Stimulated activated CD4-positive, alpha-beta T cell treated with anti-CD3 and anti-CD28 coated beads, TNF-alpha, amount 100 ng/mL, for 4 hours (primary cell): ENCODE measurements around the gene USP14.
"Not testable (repeated sequence)": the region's sequence is repeated elsewhere in the genome, so short reads cannot be mapped to it uniquely, and the experiment has no call there.

Experiments
- DNase-seq, 3 experiments: peaks; one replicate each; pipeline ENCODE4 v3.0.0-alpha.2; 2020; ENCODE audit warnings: low read depth in 3 of 3

Gene USP14

DNA sequence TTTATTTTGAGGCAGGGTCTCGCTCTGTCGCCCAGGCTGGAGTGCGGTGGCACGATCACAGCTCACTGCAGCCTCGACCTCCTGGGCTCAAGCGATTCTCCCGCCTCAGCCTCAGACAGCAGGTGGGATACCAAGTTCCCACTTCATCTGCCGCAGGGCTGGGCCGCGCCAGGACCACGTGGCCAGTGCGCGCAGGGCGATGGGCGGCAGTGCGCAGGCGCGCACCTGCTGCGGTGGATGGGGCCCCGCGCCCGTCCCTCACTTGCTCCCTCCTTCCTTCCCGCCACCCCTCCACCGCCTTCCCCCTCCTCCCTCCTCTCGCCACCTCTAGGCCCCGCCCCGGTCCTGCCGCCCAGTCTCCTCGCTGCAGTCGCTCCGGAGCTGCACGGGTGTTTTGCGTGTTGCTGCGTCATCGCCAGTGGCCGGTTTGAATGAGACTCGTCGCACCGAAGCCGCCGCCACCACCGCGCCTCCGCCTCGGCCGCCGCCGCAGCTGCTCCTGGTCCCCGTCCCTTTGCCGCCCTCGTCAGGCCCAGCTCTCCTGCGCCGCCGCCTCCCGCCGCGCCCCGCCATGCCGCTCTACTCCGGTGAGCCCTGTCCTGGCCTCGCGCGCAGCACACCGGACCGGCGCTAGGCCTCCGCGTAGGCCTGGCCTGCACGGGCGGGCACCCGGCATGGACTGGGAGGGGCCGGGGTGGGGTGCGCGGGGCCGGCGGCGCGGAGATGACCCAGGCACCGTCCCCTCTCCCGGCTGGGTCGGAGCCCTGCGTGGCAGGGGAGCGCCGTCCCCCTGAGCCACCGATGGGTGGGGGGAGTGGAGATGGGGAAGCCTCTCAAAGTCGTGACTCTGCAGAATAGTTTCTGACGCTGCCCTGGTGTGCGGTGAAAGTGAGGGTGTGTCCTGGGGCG, at the start of gene USP14:
Gene USP14, plus strand, starts transcription at position 430 of the 909 bp plus-strand sequence. Its CDS starts 142 bp downstream, at position 572.
- DNase-seq: peak; percentile 94 to 97 (median 96)

DNA sequence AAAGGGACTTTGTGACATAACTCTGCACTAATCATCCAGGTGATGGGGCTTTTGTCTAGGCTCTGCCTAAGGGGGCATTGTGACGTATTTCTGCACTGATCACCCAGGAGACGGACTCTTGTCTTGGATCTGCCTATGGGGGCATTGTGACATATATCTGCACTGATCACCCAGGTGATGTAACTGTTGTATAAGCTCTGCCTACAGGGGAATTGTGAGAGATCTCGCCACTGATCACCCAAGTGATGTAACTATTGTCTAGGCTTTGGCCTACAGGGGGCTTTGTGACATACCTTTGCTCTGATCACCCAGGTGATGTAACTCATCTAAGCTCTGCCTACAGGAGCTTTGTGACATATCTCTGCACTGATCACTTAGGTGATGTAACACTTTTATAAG, 49.7 kb upstream of the USP14 start:
- not testable (repeated sequence) for DNase-seq

DNA sequence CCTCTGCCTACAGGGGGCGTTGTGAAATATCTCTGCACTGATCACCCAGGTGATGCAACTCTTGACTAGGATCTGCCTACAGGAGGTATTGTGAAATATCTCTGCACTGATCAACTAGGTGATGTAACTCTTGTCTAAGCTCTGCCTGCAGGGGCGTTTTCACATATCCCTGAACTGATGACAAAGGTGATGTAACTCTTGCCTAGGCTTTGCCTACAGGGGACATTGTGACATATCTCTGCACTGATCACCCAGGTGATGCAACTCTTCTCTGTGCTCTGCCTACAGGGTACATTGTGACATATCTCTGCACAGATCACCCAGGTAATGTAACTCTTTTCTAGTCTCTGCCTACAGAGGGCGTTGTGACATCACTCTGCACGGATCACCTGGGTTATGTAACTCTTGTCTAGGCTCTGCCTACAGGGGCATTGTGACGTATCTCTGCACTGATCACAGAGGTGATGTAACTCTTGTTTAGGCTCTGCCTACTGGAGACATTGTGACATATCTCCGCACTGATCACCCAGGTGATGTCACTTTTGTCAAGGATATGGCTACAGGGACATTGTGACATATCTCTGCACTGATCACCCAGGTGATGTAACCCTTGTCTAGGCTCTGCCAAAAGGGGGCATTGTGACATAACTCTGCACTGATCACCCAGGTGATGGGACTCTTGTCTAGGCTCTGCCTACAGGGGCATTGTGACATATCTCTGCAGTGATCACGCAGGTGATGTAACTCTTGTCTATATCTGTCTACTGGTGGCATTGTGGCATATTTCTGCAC, 49.0 kb upstream of the USP14 start:
- DNase-seq: peak in 1 of 3 experiments; percentile 20

DNA sequence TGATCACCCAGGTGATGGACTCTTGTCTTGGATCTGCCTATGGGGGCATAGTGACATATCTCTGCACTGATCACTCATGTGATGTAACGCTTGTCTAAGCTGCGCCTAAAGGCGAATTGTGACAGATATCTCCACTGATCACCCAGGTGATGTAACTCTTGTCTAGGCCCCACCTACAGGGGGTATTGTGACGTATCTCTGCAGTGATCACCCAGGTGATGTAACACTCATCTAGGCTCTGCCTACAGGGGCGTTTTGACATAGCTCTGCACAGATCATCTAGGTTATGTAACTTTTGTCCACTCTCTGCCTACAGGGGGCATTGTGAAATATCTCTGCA, 48.5 kb upstream of the USP14 start:
- not testable (repeated sequence) for DNase-seq

DNA sequence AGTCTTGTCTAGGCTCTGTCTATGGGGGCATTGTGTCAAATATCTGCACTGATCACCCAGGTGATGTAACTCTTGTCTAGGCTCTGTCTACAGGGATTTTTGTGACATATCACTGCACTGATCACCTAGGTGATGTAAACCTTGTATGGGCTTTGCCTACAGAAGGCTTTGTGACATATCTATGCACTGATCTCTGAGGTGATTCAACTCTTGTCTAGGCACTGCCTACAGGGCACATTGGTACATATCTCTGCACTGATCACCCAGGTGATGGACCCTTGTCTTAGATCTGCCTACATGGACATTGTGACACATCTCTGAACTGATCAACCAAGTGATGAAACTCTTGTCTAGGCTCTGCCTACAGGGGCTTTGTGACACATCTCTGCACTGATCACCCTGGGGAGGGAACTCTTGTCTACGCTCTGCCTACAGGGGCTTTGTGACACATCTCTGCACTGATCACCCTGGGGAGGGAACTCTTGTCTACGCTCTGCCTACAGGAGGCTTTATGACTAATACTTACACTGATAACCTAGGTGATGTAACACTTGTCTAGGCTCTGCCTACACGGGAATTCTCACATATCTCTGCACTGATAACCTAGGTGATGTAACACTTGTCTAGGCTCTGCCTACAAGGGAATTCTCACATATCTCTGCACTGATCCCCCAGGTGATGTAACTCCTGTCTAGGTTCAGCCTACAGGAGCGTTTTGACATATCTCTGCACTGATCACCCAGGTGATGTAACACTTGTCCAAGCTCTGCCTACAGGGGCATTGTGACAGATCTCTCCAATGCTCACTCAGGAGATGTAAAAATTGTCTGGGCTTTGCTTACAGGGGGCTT, 47.8 kb upstream of the USP14 start:
- peak in 2 of 3 experiments; percentile 12 to 25 for DNase-seq

DNA sequence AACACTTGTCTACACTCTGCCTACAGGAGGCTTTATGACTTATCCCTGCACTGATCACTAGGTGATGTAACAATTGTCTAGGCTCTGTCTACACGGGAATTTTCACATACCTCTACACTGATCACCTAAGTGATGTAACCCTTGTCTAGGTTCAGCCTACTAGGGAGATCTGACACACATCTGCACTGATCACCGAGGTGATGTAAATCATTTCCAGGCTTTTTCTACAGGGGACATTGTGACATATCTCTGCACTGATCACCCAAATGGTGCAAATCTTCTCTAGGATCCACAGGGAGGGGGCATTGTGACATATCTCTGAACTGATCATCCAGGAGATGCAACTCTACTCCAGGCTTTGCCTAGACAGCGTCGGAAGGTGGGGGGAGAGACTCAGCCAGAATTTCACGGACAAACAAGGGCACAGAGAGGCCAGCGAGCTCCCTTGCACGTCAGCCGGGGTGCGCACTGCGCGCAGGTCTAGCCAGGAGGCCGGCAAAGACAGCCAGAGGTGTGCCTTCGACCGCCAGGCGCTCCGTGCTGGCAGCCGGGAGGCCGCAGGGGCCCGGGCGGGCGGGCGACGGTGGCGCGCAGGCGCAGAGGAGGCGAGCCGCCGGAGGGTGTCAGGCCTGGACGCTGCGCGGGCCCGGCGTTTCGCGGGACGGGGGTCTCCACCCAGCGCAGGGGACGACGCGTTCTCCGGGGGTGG, 46.9 kb upstream of the USP14 start:
- DNase-seq: peak in 2 of 3 experiments; percentile 39 to 42

DNA sequence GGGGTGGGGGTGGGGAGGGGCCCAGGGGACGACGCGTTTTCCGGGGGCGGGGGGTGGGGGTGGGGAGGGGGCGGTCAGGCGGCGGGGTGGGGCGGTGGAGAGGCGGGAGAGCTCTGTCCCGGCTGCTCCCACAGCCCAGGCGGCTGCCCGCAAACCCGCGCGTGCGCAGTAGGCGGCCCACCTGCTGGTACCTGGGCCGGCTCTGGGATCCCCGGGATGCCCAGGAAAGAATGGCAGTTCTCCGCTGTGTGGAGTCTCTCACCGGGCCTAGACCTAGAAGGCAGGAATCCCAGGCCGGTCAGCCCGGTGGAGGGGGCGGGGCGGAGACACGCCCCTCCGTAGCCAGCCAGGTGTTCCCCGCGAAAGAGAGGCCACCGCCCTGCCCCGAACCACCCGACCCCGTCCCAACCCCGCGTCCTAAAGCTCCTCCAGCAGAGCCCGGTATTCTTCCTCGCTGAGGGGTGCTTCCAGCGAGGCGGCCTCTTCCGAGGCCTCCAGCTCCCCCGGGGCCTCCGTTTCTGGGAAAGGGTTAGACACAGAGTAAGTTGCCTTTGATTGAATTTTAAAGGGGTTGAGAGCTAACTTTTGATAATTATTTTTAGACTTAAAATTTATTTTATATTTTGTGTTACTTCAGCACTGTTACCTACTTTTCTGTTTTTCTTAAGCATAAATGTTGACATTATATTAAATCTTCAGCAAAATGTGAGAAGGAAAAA, 46.2 kb upstream of the USP14 start:
- not testable (repeated sequence) for DNase-seq

DNA sequence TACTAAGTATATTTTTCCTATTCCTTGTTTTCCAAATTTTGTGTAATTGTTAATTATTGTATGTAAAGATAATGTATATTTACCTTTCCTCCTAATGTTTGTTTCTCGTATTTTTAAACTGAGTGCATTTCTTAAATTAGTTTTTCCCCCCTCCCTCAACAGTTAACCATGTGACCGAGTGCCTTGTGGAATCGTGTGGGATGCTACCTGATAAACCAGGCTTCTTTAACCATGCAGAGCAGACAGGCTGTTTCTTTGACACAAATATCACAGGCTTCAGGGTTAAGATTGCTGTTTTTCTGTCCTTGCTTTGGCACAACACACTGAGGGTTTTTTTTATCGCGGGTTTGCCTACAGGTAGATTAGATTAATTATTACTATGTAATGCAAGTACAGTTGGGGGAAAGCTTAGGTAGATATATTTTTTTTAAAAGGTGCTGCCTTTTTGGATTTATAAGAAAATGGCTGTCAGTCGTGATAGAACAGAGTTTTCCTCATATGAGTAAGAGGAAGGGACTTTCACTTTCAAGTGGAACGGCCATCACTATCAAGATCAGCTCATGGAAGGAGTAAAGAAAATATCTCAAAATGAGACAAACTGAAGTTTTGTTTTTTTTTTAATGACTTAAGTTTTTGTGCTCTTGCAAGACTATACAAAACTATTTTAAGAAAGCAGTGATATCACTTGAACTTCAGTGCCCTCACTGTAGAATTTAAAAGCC, 37.7 kb upstream of the USP14 start:
- not testable (repeated sequence) for DNase-seq

DNA sequence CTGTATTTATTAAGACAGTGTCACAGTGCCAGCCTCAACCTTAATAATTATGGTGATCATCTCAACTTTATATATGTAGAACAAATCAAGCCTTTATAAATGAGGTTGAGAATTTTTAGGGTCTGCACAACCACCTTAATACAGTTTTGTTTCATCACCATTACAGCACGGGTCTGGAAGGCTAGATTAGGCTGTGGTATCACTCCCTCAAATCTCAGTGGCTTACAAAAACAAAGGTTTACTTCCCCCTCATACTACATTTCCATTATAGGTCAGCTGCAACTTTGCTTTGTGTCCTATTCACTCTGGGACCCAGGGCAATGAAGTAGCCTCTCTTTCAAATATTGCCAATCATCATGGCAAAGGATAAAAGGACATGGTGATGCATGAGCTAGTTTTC, 23.3 kb upstream of the USP14 start:
- DNase-seq: no peak

DNA sequence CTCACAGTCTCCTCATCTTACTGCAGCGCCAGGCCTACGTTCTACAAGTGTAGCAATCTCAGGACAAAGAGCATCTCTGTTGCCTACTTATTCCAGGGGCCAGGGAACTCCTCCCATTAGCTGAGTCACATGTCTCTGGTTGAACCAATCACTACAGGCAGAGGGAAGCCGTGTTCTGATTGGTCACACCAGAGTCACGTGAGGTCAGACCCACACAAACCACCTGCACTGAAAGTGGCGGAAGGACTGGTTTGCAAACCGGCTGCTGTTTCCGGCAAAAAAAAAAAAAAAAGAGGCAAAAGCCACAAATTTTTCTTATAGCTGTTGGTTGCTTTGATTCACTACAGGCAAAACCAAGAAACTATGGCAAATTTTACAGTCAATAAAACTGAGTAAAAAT, 21.9 kb upstream of the USP14 start:
- no peak for DNase-seq

DNA sequence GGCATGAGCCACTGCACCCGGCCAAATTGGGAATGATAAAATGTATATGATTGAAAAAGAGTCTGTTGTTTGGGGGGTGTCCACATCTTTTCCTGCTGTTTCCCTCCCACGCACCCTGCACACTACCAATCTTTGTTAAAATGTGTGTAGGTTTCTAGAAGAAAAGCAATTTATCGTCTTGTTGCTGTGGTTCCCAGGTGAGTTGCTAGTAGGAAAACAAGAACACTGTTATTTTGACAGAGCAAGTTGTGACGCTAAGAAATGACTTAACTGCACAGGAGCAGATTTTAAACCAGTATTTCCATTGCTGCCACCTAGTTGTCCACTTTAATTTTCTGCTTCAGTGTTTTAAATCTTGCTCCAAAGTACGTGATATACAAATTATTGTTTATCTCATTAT, 21.0 kb upstream of the USP14 start:
- DNase-seq: no peak

DNA sequence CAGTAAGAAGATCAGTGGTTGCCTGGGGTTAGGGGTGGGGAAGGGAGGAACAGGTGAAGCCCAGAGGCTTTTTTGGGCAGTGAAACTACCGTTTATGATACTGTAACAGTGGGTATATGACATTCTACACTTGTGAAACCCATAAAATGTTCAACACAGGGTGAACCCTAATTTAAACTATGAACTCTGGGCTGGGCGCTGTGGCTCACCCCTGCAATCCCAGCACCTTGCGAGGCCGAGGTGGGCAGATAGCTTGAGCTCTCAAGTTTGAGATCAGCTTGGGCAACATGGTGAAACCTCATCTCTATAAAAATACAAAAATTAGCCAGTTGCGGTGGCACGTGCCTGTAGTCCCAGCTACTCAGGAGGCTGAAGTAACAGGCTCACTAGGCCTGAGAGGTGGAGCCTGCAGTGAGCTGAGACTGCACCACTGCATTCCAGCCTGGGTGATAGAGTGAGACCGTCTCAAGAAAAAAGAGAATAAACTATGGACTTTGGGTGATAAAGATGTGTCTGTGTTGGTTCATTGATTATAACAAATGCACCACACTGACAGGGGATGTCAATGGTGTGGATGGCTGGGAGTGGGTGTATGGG, 17.6 kb upstream of the USP14 start:
- no peak for DNase-seq

DNA sequence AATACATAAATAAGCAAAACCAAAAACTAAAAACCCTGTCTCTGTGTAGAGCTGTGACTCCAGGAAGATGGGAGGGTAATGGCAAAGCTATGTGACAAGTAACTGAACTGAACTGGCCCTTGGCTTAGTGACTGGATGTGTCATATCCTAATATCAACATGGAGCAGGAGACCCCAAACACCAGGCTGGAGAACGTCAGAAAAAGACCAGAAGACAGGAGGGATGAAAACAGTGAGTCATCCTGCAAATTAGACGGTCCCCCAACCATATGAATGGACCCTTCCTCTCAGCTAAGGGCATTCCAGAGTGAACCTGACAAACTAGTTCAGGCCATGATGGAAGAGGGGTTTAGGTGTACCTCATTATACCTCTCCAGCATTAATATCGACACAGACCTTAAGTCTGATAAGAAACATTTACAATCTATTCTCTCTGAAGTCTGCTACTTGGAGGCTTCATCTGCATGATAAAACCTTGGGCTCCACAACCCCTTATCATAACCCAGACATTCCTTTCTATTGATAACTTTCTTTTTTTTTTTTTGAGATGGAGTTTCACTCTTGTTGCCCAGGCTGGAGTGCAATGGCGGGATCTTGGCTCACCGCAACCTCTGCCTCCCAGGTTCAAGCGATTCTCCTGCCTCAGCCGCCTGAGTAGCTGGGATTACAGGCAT, 15.6 kb upstream of the USP14 start:
- not testable (repeated sequence) for DNase-seq

DNA sequence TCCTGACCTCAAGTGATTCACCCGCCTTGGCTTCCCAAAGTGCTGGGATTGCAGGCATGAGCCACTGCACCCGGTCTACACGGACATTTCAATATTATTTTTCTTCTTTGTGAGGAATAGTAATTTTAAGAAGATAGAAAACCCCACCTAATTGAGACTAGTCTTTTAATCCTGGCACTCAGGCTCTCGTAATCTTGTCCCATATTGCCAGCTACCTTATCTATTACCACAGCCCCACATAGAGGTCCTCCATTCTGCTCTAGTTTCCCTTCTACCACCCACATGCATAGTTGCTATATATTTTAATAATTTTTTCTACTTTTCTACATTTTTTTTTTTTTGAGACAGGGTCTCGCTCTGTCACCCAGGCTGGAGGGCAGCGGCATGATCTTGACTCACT, 9.5 kb upstream of the USP14 start:
- DNase-seq: no peak

DNA sequence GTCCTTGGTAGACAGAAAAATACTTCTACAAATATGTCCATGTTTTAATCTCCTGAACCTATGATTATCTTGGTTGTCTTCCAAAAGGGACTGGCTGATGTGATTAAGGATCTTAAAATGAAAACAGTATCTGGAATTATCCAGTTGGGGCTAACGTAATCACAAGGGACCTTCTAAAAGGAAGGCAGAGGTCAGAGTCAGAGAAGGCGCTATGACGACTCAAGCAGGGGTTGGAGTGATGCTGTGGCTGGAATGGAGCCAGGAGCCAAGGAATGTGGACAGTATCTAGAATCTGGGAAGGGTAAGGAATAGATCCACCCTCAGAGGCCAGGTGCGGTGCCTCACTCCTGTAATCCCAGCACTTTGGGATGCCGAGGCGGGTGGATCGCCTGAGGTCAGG, 4.2 kb upstream of the USP14 start:
- no peak for DNase-seq

DNA sequence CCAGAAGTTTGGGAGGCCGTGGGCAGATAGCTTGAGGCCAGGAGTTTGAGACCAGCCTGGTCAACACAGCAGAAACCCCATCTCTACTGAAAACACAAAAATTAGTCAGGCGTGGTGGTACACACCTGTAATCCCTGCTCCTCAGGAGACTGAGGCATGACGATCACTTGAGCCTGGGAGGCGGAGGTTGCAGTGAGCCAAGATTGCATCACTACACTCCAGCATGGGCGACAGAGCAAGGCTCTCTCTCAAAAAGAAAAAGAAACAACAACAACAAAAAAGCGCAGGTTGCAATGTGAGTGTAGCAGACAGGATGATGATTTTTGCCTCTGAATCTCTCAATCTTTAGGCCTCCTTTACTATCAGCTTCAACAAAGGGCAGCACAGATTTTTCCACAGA, 2.7 kb upstream of the USP14 start:
- no peak for DNase-seq

DNA sequence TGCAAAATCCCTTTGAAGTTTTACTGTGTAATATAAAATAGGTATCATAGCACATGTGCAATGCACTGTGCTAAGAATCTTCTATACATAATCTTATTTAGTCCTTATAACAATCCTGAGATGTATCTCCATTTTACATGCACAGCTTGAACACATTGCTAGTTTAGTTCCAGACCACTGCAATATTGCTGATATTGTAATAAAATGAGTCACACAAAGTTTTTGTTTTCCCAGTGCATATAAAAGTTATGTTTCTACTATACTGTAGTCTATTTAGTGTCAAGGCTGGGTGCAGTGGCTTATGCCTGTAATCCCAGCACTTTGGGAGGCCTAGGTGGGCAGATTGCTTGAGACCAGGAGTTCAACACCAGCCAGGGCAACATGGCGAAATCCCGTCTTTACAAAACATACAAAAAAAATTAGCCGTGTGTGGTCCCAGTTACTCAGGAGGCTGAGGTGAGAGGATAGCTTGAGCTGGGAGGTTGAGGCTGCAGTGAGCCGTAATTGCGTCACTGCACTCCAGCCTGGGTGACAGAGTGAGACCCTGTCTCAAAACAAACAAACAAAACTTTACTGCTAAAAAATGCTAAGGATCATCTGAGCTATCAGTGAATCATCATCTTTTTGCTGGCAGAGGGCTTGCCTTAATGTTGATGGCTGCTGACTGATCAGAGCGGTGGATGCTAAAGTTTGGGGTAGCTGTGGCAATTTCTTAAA, 1.7 kb upstream of the USP14 start:
- DNase-seq: no peak

DNA sequence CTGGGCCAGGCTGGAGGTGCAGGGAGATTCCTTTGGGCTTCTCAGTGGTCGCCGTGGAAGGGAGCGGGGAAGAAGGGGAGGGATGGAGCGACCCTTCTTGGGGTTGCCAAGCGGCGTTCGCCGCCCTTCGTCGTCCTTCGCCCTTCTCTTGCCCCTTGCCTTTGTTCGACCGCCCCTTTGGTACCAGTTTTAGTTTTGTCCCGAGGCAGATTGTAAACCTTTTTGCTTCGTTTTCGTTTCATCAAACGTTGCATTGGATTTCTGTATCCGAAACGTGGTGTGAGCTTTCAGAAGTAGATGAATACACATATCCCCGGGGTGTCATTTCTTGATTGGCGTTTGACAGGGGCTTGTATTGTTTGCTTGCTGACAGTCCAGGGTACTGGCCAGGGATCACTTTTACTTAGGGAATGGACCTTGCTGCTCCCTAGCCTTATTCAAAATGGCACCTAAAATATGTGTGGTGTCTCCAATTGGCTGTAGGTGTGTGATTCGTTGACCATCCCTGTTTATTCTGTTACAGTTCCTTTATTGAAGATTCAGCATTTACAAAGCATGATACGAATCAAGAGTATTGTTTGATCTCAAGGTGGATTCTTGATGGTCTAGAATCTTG, 788 bp downstream of the USP14 start:
- no peak for DNase-seq
